Gastroesophageal sphincter (tissue), 4 donors: ENCODE data around the gene ALDH1A1. TPM values are rescaled to one million over a fixed set of nuclear protein-coding genes. Genes with fewer than 3 reads are reported as not detected.

Source experiments
- ATAC-seq: fragments of 150-250 bp; one replicate; pipeline ENCODE4 v1.9.1; 2016; ENCODE audit warnings: mild to moderate bottlenecking, moderate library complexity
- H3K27ac ChIP-seq, 4 donors: fragments of 200-600 bp; sonication (generic) in 3 of 4; 1 replicate in 3 of 4; 2 replicates in 1 of 4; pipeline ENCODE4 v1.5.1; 2016 to 2019
- H3K27me3 ChIP-seq: fragments of 200-600 bp; sonication (generic); one replicate; pipeline ENCODE4 v1.5.1; 2019
- H3K36me3 ChIP-seq, 2 donors: fragments of 200-600 bp; sonication (generic); one replicate each; pipeline ENCODE4 v1.5.1; 2019; ENCODE audit warnings: control low read depth in 1 of 2
- H3K4me1 ChIP-seq, 3 donors: fragments of 200-600 bp; sonication (generic); 1 replicate in 2 of 3; 2 replicates in 1 of 3; pipeline ENCODE4 v1.5.1; 2016 to 2019; ENCODE audit warnings: control low read depth in 2 of 3
- H3K4me3 ChIP-seq, 2 donors: fragments of 200-600 bp; sonication (generic); one replicate each; pipeline ENCODE4 v1.5.1; 2019; ENCODE audit warnings: mild to moderate bottlenecking in 1 of 2, moderate library complexity in 1 of 2
- H3K9me3 ChIP-seq, 3 donors: fragments of 200-600 bp; sonication (generic); one replicate each; pipeline ENCODE4 v1.5.1; 2017 to 2019; ENCODE audit warnings: control low read depth in 2 of 3
- EP300 ChIP-seq: sonication (generic); formaldehyde crosslinking; IDR thresholded peaks from one replicate; pipeline ENCODE4 v1.6.1; 2017; ENCODE audit warnings: antibody characterized with exemption, mild to moderate bottlenecking
- POLR2A ChIP-seq, 2 donors: fragments of 450-650 bp; IDR thresholded peaks; one replicate each; pipeline ENCODE4 v1.6.1; 2017; ENCODE audit warnings: antibody characterized with exemption in 2 of 2, mild to moderate bottlenecking in 2 of 2, moderate library complexity in 1 of 2
- POLR2AphosphoS5 ChIP-seq: sonication (generic); formaldehyde crosslinking; IDR thresholded peaks from one replicate; pipeline ENCODE4 v1.6.1; 2017; ENCODE audit warnings: antibody characterized with exemption
- WGBS, 2 donors: methylation state at CpG; one replicate each; pipeline ENCODE4 v1.1.5; 2018; ENCODE audit warnings: low coverage in 1 of 2; 5-methylcytosine and 5-hydroxymethylcytosine counted together
- total RNA-seq, 4 donors: library from RNA; depleted of rRNA; stranded (reverse); fragments of >200 nt; gene quantifications; one replicate each; pipeline ENCODE4 v1.1.0, GENCODE V29; 2016
- TF ChIP-seq, protein P1 (sequence below), 4 experiments: fragments of 200-600 bp in 2 of 4; fragments of 450-650 bp in 2 of 4; sonication (generic) in 1 of 4; IDR thresholded peaks; one replicate each; pipeline ENCODE4 v1.5.1; 2017 to 2019; ENCODE audit warnings: antibody characterized with exemption in 4 of 4, mild to moderate bottlenecking in 2 of 4, moderate library complexity in 2 of 4

ALDH1A1 gene
- total RNA-seq, 4 donors from 2014 or later: 49.2 to 118 (median 83.9) TPM

DNA sequence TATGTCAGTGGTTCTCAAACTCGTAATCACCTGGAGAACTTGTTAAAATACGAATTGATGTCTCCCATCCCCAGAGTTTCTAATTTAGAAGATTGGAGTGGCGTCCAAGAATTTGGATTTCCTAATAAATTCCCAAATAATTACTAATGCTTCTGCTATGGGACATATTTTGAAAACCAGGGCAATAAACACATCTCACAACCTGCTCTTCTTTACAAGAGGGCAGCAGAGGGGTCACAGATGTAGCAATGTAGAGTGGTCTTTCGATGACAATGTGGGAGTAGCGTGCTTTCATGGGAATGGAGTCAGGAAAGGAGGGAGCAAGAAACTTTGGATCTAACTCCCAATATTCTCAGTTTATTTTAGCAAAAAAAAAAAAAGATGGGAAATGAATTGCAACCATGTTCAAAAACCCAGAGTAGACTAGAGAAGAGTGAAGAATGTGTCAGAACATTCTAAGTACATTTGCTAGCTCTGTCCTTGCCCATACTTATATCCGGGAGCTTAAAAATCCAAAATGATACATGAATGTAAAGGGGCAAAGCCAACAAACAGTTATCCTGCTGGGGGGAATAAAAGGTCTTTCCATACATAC lies 33.8 kb upstream of the ALDH1A1 start:
- Histone ChIP-seq H3K4me3 (no peak overlapping the region), H3K9me3 (no peaks in the 10 kb centered on the region), H3K27ac (no peak overlapping the region), H3K36me3 (no peaks in the 10 kb centered on the region), H3K27me3 (no peaks in the 10 kb centered on the region), H3K4me1 (peaks cover 0 to 10% (median 0%) of the 10 kb centered on the region in 3 donors)
- WGBS, 2 donors: 91 to 100% methylated on average over 6 of the region's 6 CpGs
- no peak for TF ChIP-seq EP300
- no peak for TF ChIP-seq POLR2AphosphoS5
- TF ChIP-seq, protein P1, sequence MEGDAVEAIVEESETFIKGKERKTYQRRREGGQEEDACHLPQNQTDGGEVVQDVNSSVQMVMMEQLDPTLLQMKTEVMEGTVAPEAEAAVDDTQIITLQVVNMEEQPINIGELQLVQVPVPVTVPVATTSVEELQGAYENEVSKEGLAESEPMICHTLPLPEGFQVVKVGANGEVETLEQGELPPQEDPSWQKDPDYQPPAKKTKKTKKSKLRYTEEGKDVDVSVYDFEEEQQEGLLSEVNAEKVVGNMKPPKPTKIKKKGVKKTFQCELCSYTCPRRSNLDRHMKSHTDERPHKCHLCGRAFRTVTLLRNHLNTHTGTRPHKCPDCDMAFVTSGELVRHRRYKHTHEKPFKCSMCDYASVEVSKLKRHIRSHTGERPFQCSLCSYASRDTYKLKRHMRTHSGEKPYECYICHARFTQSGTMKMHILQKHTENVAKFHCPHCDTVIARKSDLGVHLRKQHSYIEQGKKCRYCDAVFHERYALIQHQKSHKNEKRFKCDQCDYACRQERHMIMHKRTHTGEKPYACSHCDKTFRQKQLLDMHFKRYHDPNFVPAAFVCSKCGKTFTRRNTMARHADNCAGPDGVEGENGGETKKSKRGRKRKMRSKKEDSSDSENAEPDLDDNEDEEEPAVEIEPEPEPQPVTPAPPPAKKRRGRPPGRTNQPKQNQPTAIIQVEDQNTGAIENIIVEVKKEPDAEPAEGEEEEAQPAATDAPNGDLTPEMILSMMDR (IDR thresholded peaks at IDR 0.05): no peak
- no peak for TF ChIP-seq POLR2A (IDR thresholded peaks at IDR 0.05)
- no peak for ATAC-seq

DNA sequence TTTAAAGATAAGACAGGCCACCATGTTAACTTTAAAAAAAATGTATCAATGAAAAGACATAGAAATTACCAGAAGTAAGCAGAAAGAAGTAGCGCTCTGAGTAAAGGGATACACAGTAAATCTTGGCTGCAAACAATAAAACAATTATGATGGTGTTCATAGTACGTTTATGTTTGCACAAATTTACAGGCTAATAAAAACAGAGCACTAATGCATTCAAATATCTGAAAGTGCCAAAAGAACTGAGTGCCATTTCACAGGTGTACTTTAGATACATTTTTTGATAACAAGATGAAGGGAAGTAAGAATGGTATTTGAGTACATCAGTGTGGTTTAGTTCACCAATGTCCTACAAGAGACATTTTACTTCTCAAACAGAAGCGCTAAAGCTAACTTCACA lies 32.9 kb upstream of the ALDH1A1 start:
- ATAC-seq: no peak
- Histone ChIP-seq H3K9me3 (no peaks in the 10 kb centered on the region), H3K27ac (peak overlapping the region in 1 of 4 donors; percentile 51), H3K4me3 (no peak overlapping the region), H3K4me1 (peaks cover 0 to 10% (median 0%) of the 10 kb centered on the region in 3 donors), H3K36me3 (no peaks in the 10 kb centered on the region), H3K27me3 (no peaks in the 10 kb centered on the region)
- TF ChIP-seq POLR2AphosphoS5 (no peak), POLR2A (IDR thresholded peaks at IDR 0.05) (no peak), EP300 (no peak)
- TF ChIP-seq, protein P1 (IDR thresholded peaks at IDR 0.05): no peak
- 82 to 98% methylated on average over 3 of the region's 3 CpGs for WGBS, 2 donors

DNA sequence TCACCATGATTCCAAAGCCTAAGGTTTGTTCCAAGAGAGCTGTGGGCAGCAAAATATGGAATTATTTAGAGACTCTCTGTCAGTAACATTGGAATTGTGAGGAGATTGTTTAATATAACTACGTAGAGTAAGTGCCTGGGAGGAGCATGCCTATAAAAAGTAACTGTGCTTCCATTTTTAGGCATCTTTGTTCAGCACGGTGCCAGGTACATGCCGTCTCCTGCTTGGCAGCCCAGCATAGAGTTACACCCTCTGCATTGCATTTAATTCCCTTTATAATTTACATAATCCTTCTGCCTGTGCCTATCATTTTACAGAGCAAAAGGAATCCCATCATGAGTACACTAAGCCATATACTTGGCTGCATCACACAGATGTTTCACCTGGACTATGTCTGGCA lies 32.1 kb upstream of the ALDH1A1 start:
- no peak overlapping the region for H3K4me3 ChIP-seq
- WGBS, 2 donors: 25 to 28% methylated on average over 3 of the region's 3 CpGs
- no peaks in the 10 kb centered on the region for H3K36me3 ChIP-seq
- ATAC-seq: peak; percentile 69
- H3K9me3 ChIP-seq: no peaks in the 10 kb centered on the region
- TF ChIP-seq EP300 (no peak), POLR2A (IDR thresholded peaks at IDR 0.05) (no peak), POLR2AphosphoS5 (no peak)
- TF ChIP-seq, protein P1 (IDR thresholded peaks at IDR 0.05): no peak
- H3K27ac ChIP-seq: peak overlapping the region in 2 of 4 donors; percentile 15 to 51
- peaks cover 0 to 10% (median 0%) of the 10 kb centered on the region in 3 donors for H3K4me1 ChIP-seq
- H3K27me3 ChIP-seq: no peaks in the 10 kb centered on the region

DNA sequence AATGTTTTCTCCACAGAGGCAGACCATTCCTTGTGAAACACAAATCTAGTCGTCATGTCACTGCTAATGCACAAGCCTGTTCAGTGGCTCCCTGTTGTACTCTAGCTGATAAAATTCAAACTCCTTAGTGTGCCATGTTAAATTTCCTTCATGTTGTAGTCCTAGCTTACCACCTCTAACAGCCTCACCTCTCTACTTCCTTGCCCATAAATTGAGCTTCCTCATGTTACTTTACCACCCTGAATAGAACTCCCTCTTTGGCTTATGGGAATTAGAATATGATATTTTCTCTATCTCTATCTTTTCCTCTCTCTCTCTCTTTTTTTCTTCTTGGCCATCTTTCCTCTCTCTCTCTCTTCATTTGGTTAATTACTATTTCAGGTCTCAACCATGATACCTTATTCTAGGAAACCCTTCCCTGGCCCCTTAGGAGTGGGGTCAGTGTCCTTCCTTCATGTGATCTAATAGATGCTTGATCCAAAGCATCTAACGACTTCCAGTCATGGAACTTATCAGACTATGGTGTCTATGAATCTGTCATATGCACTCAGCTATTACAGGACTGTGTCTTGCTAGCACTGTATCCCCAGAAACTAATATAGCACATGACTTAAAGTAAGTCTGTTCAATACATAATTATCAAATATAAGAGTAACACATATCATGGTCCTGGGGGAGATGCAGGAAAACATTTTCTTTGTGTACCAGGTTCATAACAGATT lies 31.5 kb upstream of the ALDH1A1 start:
- 86 to 89% methylated on average over 2 of the region's 2 CpGs for WGBS, 2 donors
- H3K4me1 ChIP-seq: peaks cover 0 to 10% (median 0%) of the 10 kb centered on the region in 3 donors
- no peak for TF ChIP-seq POLR2AphosphoS5
- TF ChIP-seq, protein P1 (IDR thresholded peaks at IDR 0.05): no peak
- no peak for TF ChIP-seq EP300
- no peak for TF ChIP-seq POLR2A (IDR thresholded peaks at IDR 0.05)
- ATAC-seq: no peak
- H3K36me3 ChIP-seq: no peaks in the 10 kb centered on the region
- no peak overlapping the region for H3K4me3 ChIP-seq
- H3K27ac ChIP-seq: peak overlapping the region in 2 of 4 donors; percentile 15 to 46
- no peaks in the 10 kb centered on the region for H3K27me3 ChIP-seq
- no peaks in the 10 kb centered on the region for H3K9me3 ChIP-seq
